Adrenal gland (tissue), 12 donors: ENCODE data around the gene COL1A1. TPM values are rescaled to one million over a fixed set of nuclear protein-coding genes. Genes with fewer than 3 reads are reported as not detected.

Experiments
- DNase-seq, 7 donors: peaks; one replicate each; pipeline ENCODE4 v3.0.0-alpha.2; 2019 to 2020
- H3K27ac ChIP-seq, 5 donors: fragments of 200-600 bp; sonication (generic) in 4 of 5; 1 replicate in 3 of 5; 2 replicates in 2 of 5; pipeline versions ENCODE4 v1.5.1 to v1.8.0; 2016 to 2020; ENCODE audit warnings: mild to moderate bottlenecking in 1 of 5
- H3K27me3 ChIP-seq: fragments of 200-600 bp; 2 replicates; pipeline ENCODE4 v1.8.0; 2021
- H3K36me3 ChIP-seq, 2 donors: fragments of 200-600 bp; replicated peaks in 1 of 2; 1 replicate in 1 of 2; 2 replicates in 1 of 2; pipeline versions ENCODE4 v1.5.1 to v1.8.0; 2018 to 2022
- H3K4me1 ChIP-seq, 2 donors: fragments of 200-600 bp; replicated peaks in 1 of 2; 1 replicate in 1 of 2; 2 replicates in 1 of 2; pipeline versions ENCODE4 v1.5.1 to v1.8.0; 2018 to 2021
- H3K4me3 ChIP-seq, 4 donors: fragments of 200-600 bp; sonication (generic) in 3 of 4; one replicate each; pipeline ENCODE4 v1.5.1; 2016 to 2018
- H3K9me3 ChIP-seq, 3 donors: fragments of 200-600 bp; sonication (generic) in 1 of 3; replicated peaks in 1 of 3; 1 replicate in 2 of 3; 2 replicates in 1 of 3; pipeline versions ENCODE4 v1.5.1 to v1.8.0; 2016 to 2021
- POLR2A ChIP-seq, 2 donors: fragments of 450-650 bp; IDR thresholded peaks; one replicate each; pipeline ENCODE4 v1.6.1; 2017; ENCODE audit warnings: antibody characterized with exemption in 2 of 2, mild to moderate bottlenecking in 2 of 2, moderate library complexity in 1 of 2
- WGBS, 4 donors: extraction: QIAGEN DNeasy Blood & Tissue Kit in 2 of 4; methylation state at CpG; one replicate each; pipeline versions ENCODE4 v1.1.5 to v1.1.7; 2013 to 2017; 5-methylcytosine and 5-hydroxymethylcytosine counted together
- intact Hi-C, 2 donors: fragments of 100-400 bp; cut with DNase I; formaldehyde crosslinking; loops; one replicate each; pipeline versions ENCODE4 v1.14.1 to v1.15.0; 2022 to 2023
- polyA plus RNA-seq, 3 donors: library from polyadenylated mRNA; stranded (reverse); fragments of 200-250 nt in 2 of 3; fragments of 350-450 nt in 1 of 3; fragmentation: Illumina TruSeq in 1 of 3; extraction: RNeasy Lipid Tissue Mini Kit (QIAGEN cat#74804) in 1 of 3; gene quantifications; one replicate each; pipeline ENCODE4 v1.2.3, GENCODE V29; 2013 to 2014
- total RNA-seq, 9 donors: library from RNA; depleted of rRNA in 4 of 9; stranded (reverse); fragments of >200 nt in 4 of 9; fragments of 120-200 nt in 1 of 9; fragmentation: NEBNext Ultra II Directional in 1 of 9; extraction: Animal tissue kit (Norgen Biotek cat#: 25700) in 1 of 9; gene quantifications; one replicate each; pipeline versions ENCODE4 v1.1.0 to v1.2.4, GENCODE V29; 2013 to 2023
- TF ChIP-seq, protein P1 (sequence below), 6 experiments: fragments of 450-650 bp in 4 of 6; fragments of 200-600 bp in 2 of 6; sonication (generic) in 1 of 6; IDR thresholded peaks; 1 replicate in 5 of 6; 2 replicates in 1 of 6; pipeline versions ENCODE4 v1.5.1 to v1.8.0; 2016 to 2021; ENCODE audit warnings: antibody characterized with exemption in 6 of 6, mild to moderate bottlenecking in 2 of 6, moderate library complexity in 1 of 6
- donor health status: healthy with polysubstance abuse.
- donor health status: Bipolar disorder and iron deficiency.
- donor health status: DM: yes; HTN: yes; CAD: no.
- donor health status: DM: no; HTN: no; CAD: no.
- donor health status: DM: no; HTN: no; CAD: no.
- donor health status: DM: yes; HTN: yes; CAD: no.

Gene COL1A1
- total and polyA plus RNA-seq, 12 donors: 39.6 to 263 (median 87.2) TPM

DNA sequence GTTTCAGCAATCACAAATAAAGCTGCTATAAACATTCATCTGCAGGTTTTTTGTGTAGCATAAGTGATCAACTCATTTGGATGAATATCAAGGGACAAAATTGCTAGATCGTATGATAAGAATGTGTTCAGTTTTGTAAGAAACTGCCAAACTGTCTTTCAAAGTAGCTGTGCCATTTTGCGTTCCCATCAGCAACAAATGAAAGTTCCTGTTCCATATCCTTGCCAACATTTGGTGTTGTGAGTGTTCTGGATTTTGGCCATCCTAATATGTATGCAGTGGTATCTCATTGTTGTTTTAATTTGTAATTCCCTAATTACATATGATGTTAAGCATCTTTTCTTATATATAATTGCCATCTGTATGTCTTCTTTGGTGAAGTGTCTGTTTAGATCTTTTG lies 36.5 kb upstream of the COL1A1 start:
- no peak for DNase-seq
- intact Hi-C loops: no loop called here
- no peak overlapping the region for H3K4me3 ChIP-seq

DNA sequence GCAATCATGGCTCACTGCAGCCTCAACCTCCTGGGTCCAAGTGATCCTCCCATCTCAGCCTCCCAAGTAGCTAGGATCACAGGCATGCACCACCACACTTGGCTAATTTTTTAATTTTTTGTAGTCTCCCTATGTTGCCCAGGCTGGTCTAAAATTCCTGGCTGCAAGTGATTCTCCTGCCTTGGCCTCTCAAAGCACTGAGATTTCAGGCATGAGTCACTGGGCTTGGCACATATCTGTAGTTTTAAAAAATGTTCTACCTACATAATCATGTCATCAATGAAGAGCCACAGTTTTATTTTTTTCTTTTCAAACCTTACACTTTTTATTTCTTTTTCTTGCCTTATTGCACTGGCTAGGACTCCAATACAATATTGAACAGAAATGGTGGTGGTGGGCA lies 33.1 kb upstream of the COL1A1 start:
- H3K36me3 ChIP-seq: no peaks in the 10 kb centered on the region
- H3K4me1 ChIP-seq: no peaks in the 10 kb centered on the region
- peaks cover 0 to 4% (median 0%) of the 10 kb centered on the region in 3 donors for H3K9me3 ChIP-seq
- no peak overlapping the region for H3K27ac ChIP-seq
- H3K27me3 ChIP-seq: no peaks in the 10 kb centered on the region
- intact Hi-C loops: no loop called here
- TF ChIP-seq, protein P1, sequence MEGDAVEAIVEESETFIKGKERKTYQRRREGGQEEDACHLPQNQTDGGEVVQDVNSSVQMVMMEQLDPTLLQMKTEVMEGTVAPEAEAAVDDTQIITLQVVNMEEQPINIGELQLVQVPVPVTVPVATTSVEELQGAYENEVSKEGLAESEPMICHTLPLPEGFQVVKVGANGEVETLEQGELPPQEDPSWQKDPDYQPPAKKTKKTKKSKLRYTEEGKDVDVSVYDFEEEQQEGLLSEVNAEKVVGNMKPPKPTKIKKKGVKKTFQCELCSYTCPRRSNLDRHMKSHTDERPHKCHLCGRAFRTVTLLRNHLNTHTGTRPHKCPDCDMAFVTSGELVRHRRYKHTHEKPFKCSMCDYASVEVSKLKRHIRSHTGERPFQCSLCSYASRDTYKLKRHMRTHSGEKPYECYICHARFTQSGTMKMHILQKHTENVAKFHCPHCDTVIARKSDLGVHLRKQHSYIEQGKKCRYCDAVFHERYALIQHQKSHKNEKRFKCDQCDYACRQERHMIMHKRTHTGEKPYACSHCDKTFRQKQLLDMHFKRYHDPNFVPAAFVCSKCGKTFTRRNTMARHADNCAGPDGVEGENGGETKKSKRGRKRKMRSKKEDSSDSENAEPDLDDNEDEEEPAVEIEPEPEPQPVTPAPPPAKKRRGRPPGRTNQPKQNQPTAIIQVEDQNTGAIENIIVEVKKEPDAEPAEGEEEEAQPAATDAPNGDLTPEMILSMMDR (IDR thresholded peaks at IDR 0.05): no peak
- no peak for TF ChIP-seq POLR2A (IDR thresholded peaks at IDR 0.05)
- no peak overlapping the region for H3K4me3 ChIP-seq
- DNase-seq: no peak

More for the DNA sequence above, 36.5 kb upstream of the COL1A1 start:
- Histone ChIP-seq H3K36me3 (no peaks in the 10 kb centered on the region), H3K9me3 (peaks cover 0 to 4% (median 0%) of the 10 kb centered on the region in 3 donors), H3K27me3 (peaks cover 9% of the 10 kb centered on the region), H3K27ac (no peak overlapping the region), H3K4me1 (no peaks in the 10 kb centered on the region)
- TF ChIP-seq, protein P1 (IDR thresholded peaks at IDR 0.05): no peak
- no peak for TF ChIP-seq POLR2A (IDR thresholded peaks at IDR 0.05)
- WGBS, 4 donors: 30 to 57% (median 46%) methylated on average over 2 of the region's 2 CpGs

DNA sequence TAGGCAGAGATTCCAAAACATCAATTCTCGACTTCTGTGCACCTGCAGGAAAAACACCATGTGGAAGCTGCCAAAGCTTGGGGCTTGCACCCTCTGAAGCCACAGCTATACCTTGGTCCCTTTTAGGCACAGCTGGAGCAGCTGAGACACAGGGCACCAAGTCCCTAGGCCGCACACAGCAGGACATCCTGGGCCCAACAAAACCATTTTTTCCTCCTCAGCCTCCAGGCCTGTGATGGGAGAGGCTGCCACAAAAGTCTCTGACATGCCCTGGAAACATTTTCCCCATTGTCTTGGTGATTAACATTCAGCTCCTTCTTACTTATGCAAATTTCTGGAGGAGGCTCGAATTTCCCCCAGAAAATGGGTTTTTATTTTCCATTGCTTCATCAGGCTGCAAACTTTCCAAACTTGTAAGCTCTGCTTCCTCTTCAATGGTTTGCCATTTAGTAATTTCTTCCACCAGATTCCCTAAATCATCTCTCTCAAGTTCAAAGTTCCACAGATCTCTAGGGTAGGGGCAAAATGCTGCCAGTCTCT lies 24.3 kb upstream of the COL1A1 start:
- DNase-seq: no peak
- H3K27me3 ChIP-seq: peaks cover under 1% of the 10 kb centered on the region
- 68 to 89% (median 73%) methylated on average over 3 of the region's 3 CpGs for WGBS, 4 donors
- TF ChIP-seq POLR2A (IDR thresholded peaks at IDR 0.05): no peak
- TF ChIP-seq, protein P1 (IDR thresholded peaks at IDR 0.05): no peak
- no peaks in the 10 kb centered on the region for H3K9me3 ChIP-seq
- no peaks in the 10 kb centered on the region for H3K36me3 ChIP-seq
- H3K4me3 ChIP-seq: no peak overlapping the region
- no peaks in the 10 kb centered on the region for H3K4me1 ChIP-seq
- intact Hi-C loops: no loop called here
- no peak overlapping the region for H3K27ac ChIP-seq

DNA sequence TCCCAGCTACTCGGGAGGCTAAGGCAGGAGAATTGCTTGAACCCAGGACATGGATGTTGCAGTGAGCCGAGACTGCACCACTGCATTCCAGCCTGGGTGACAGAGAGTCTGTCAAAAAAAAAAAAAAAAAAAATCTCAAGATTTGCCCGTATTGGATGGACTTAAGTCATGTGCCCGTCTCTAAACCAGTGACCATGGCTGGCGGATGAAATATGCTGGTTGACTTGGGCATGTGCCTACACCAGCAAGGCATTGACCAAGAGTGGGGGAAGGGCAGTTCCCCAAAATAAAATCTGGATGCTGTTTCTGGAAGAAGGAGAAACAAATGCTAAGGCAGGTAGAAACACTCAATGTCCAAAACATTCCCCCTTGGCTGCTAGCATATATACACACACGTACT lies 21.5 kb upstream of the COL1A1 start:
- H3K4me3 ChIP-seq: no peak overlapping the region
- intact Hi-C loops: no loop called here
- H3K27ac ChIP-seq: no peak overlapping the region
- peaks cover 6% of the 10 kb centered on the region for H3K27me3 ChIP-seq
- no peak for DNase-seq
- no peaks in the 10 kb centered on the region for H3K36me3 ChIP-seq
- 82 to 87% (median 84%) methylated on average over 6 of the region's 6 CpGs for WGBS, 4 donors
- H3K4me1 ChIP-seq: peaks cover 0 to 8% of the 10 kb centered on the region in 2 donors
- TF ChIP-seq POLR2A (IDR thresholded peaks at IDR 0.05): no peak
- TF ChIP-seq, protein P1 (IDR thresholded peaks at IDR 0.05): no peak
- H3K9me3 ChIP-seq: no peaks in the 10 kb centered on the region
